Activated naive CD8-positive, alpha-beta T cell treated with anti-CD3 and anti-CD28 coated beads, Interleukin-2, amount 50 U/mL, for 24 hours (primary cell): ENCODE measurements around the gene OPN1SW.

Experiments used
- ATAC-seq: fragments of 150-1000 bp; cut with Tn5 transposase; one replicate; pipeline ENCODE4 v1.10.0; 2021
- DNase-seq: peaks from one replicate; pipeline ENCODE4 v3.0.0; 2021
- H3K27ac Mint-ChIP-seq: one replicate; pipeline ENCODE4 v1.8.0; 2021; ENCODE audit warnings: mild to moderate bottlenecking, mixed read lengths
- H3K27me3 Mint-ChIP-seq: one replicate; pipeline ENCODE4 v1.8.0; 2021; ENCODE audit warnings: mixed read lengths
- H3K36me3 Mint-ChIP-seq: one replicate; pipeline ENCODE4 v1.8.0; 2021; ENCODE audit warnings: low read depth, mixed read lengths
- H3K4me1 Mint-ChIP-seq: one replicate; pipeline ENCODE4 v1.8.0; 2021; ENCODE audit warnings: mixed read lengths
- H3K4me3 Mint-ChIP-seq: one replicate; pipeline ENCODE4 v1.8.0; 2021; ENCODE audit warnings: mild to moderate bottlenecking, moderate library complexity, mixed read lengths
- H3K9me3 Mint-ChIP-seq: one replicate; pipeline ENCODE4 v1.8.0; 2021; ENCODE audit warnings: mixed read lengths

The OPN1SW gene

DNA sequence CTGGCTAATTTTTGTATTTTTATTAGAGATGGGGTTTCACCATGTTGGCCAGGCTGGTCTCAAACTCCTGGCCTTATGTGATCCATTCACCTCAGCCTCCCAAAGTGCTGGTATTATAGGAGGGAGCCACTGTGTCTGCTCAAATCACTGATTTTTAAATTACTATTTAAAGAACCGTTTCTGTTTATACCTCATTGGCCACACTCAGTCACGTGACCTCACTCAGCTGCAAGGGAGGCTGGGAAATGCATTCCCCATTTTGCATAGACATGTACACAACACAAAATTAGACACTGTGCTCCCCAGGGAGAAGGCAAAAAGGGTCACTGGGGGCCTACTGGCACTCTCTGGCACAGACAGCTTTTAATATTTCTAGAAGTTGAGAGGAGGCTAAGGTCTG lies 50.1 kb downstream of the OPN1SW start:
- no peaks in the 10 kb centered on the region for H3K4me1 Mint-ChIP-seq
- H3K27ac Mint-ChIP-seq = no peak overlapping the region
- DNase-seq = no peak
- ATAC-seq = no peak
- H3K9me3 Mint-ChIP-seq = no peaks in the 10 kb centered on the region
- no peaks in the 10 kb centered on the region for H3K36me3 Mint-ChIP-seq
- no peak overlapping the region for H3K4me3 Mint-ChIP-seq
- peaks cover 22% of the 10 kb centered on the region for H3K27me3 Mint-ChIP-seq

DNA sequence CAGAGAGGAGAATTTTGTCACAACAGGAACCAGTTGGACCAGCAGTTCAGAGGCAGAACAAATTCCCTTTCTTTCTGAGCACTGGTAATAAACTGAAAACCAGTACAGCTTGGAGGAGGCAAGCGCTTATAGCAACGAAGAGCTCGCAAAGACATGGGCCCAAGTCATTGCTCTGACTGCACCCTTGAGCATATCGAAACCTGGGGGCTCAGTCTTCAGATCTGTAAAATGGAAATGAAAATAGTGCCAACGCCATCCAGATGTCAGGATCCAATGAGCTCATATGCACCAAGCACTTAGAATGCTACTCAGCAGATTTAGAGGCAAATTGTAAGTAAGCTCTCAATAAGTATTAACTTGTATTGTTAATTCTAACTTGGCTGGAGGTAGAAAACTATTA lies 50.9 kb downstream of the OPN1SW start:
- Mint-ChIP-seq H3K27ac (no peak overlapping the region), H3K4me3 (no peak overlapping the region), H3K36me3 (no peaks in the 10 kb centered on the region), H3K27me3 (peaks cover 22% of the 10 kb centered on the region), H3K4me1 (no peaks in the 10 kb centered on the region), H3K9me3 (no peaks in the 10 kb centered on the region)
- no peak for DNase-seq
- ATAC-seq = no peak
